SK-N-SH (cell line): Measurements from ENCODE around the gene CACNA2D1.

ENCODE experiments used
- CTCF ChIP-seq: fragments of 200-600 bp; sonication (generic); IDR thresholded peaks from 2 replicates; pipeline ENCODE4 v1.6.1; 2017; ENCODE audit warnings: antibody characterized with exemption, mild to moderate bottlenecking, moderate library complexity
- EP300 ChIP-seq, 2 experiments: IDR thresholded peaks; 2 replicates each; pipeline versions ENCODE4 v1.4.0 to v1.6.1; 2012; ENCODE audit warnings: borderline replicate concordance in 1 of 2, low read depth in 1 of 2, low read length in 1 of 2
- EZH2phosphoT487 ChIP-seq: fragments of 200-600 bp; sonication (generic); IDR thresholded peaks from 2 replicates; pipeline ENCODE4 v1.6.1; 2017; ENCODE audit warnings: low read depth, mixed run types, mild to moderate bottlenecking, antibody characterized with exemption, moderate library complexity, borderline replicate concordance
- FOXM1 ChIP-seq: IDR thresholded peaks from 2 replicates; pipeline ENCODE4 v1.4.0; 2012; ENCODE audit warnings: low read depth, mild to moderate bottlenecking
- GABPA ChIP-seq: IDR thresholded peaks from 2 replicates; pipeline ENCODE4 v1.4.0; 2012; ENCODE audit warnings: low read depth, mild to moderate bottlenecking
- POLR2AphosphoS5 ChIP-seq: IDR thresholded peaks from 2 replicates; pipeline ENCODE4 v1.6.1; 2012; ENCODE audit warnings: low read depth, low read length
- RCOR1 ChIP-seq: fragments of 150-350 bp; IDR thresholded peaks from 2 replicates; pipeline ENCODE4 v1.6.1; 2017; ENCODE audit warnings: antibody characterized with exemption, low read length
- TEAD4 ChIP-seq: IDR thresholded peaks from 2 replicates; pipeline ENCODE4 v1.4.0; 2012; ENCODE audit warnings: mild to moderate bottlenecking, borderline replicate concordance; ENCODE audit not compliant: insufficient read depth
- TF ChIP-seq, protein P1 (sequence below): IDR thresholded peaks from 2 replicates; pipeline ENCODE4 v1.4.0; 2012; ENCODE audit warnings: low read depth, borderline replicate concordance
- TF ChIP-seq, protein P2 (sequence below): IDR thresholded peaks from 2 replicates; pipeline ENCODE4 v1.4.0; 2012; ENCODE audit warnings: low read depth

DNA sequence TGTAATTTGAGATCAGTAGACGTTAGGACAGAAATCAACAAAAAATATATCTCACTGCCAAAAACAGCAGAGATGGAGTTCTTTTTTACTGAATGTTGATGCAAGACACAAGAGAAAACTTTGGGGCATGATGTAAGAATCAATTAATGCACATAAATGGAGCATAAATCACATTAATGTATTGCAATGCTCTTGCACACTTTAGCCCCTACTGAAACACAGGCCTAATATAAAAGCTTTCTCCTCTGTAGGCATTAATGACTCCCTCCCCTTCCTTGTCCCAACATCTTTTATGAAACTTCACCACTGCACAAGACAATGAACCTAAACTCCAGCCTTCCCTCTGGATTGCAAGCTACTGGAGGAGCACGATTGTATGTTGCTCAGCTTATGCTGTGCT is 58.8 kb downstream of the CACNA2D1 start:
- TF ChIP-seq RCOR1 (no peak), CTCF (no peak), POLR2AphosphoS5 (no peak), GABPA (no peak), EZH2phosphoT487 (no peak), EP300 (IDR thresholded peaks at IDR 0.05; ENCODE audit: borderline replicate concordance in 1 of 2, low read depth in 1 of 2, low read length in 1 of 2) (no peak), FOXM1 (no peak), TEAD4 (no peak)
- TF ChIP-seq, protein P1, sequence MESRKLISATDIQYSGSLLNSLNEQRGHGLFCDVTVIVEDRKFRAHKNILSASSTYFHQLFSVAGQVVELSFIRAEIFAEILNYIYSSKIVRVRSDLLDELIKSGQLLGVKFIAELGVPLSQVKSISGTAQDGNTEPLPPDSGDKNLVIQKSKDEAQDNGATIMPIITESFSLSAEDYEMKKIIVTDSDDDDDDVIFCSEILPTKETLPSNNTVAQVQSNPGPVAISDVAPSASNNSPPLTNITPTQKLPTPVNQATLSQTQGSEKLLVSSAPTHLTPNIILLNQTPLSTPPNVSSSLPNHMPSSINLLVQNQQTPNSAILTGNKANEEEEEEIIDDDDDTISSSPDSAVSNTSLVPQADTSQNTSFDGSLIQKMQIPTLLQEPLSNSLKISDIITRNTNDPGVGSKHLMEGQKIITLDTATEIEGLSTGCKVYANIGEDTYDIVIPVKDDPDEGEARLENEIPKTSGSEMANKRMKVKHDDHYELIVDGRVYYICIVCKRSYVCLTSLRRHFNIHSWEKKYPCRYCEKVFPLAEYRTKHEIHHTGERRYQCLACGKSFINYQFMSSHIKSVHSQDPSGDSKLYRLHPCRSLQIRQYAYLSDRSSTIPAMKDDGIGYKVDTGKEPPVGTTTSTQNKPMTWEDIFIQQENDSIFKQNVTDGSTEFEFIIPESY = no peak
- TF ChIP-seq, protein P2, sequence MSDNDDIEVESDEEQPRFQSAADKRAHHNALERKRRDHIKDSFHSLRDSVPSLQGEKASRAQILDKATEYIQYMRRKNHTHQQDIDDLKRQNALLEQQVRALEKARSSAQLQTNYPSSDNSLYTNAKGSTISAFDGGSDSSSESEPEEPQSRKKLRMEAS = no peak
